Neural progenitor cell (in vitro differentiated cells): ENCODE results near the gene EIF3A.

ENCODE experiments used
- EZH2 ChIP-seq: fragments of 200-600 bp; sonication (generic); IDR thresholded peaks from 2 replicates; pipeline ENCODE4 v1.6.1; 2017; ENCODE audit warnings: antibody characterized with exemption, mild to moderate bottlenecking, moderate library complexity
- EZH2phosphoT487 ChIP-seq: fragments of 200-600 bp; sonication (generic); IDR thresholded peaks from 2 replicates; pipeline ENCODE4 v1.6.1; 2017; ENCODE audit warnings: antibody characterized with exemption
- TF ChIP-seq, protein P1 (sequence below): fragments of 200-600 bp; sonication (generic); IDR thresholded peaks from 2 replicates; pipeline ENCODE4 v1.5.1; 2017; ENCODE audit warnings: antibody characterized with exemption, mild to moderate bottlenecking

DNA sequence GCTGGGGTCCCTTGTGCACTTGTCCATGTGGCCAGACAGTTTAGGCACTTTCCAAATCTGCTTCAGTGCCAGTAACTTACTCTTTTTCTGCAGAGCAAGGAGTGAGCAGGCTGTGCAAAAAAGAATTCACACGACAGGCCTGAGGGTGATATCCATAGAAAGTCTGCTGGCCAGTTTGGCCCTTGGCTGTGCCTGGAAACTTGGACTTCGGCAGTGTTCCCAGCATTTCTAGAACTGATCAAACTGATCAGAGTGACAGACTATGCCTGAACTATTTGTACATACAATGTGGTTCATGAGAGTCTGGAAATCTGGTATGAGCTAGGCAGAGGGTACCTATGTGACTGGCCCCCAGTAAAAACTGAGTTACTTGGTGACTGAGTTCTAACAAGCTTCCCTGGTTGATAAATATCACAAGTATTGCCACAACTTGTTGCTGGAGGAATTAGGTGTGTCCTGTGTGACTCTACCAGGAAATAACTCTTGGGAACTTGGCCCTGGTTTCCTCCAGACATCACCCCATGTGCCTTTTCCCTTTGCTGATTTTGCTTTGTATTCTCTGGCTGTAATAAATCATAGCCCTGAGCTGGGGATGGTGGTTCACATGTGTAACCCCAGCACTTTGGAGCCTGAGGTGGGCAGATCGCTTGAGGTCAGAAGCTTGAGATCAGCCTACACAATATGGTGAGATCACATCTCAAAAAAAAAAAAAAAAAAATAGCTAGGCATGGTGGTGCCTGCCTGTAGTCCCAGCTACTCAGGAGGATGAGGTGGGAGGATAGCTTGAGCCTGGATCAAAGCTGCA is 20.0 kb upstream of the EIF3A start:
- TF ChIP-seq, protein P1, sequence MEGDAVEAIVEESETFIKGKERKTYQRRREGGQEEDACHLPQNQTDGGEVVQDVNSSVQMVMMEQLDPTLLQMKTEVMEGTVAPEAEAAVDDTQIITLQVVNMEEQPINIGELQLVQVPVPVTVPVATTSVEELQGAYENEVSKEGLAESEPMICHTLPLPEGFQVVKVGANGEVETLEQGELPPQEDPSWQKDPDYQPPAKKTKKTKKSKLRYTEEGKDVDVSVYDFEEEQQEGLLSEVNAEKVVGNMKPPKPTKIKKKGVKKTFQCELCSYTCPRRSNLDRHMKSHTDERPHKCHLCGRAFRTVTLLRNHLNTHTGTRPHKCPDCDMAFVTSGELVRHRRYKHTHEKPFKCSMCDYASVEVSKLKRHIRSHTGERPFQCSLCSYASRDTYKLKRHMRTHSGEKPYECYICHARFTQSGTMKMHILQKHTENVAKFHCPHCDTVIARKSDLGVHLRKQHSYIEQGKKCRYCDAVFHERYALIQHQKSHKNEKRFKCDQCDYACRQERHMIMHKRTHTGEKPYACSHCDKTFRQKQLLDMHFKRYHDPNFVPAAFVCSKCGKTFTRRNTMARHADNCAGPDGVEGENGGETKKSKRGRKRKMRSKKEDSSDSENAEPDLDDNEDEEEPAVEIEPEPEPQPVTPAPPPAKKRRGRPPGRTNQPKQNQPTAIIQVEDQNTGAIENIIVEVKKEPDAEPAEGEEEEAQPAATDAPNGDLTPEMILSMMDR, result no peak
- TF ChIP-seq EZH2phosphoT487, result no peak
- TF ChIP-seq EZH2, result no peak
